Liver (tissue), 9 donors: ENCODE measurements around the gene CHPF2. TPM values are rescaled to one million over a fixed set of nuclear protein-coding genes. Genes with fewer than 3 reads are reported as not detected.

Experiments used
- DNase-seq: peaks from one replicate; pipeline ENCODE4 v3.0.0-alpha.2; 2017; ENCODE audit warnings: low spot score
- H3K27ac ChIP-seq, 2 donors: one replicate each; pipeline ENCODE4 v1.7.0; 2013; ENCODE audit warnings: inconsistent platforms in 2 of 2, low read length in 2 of 2, control low read depth in 1 of 2, low read depth in 1 of 2, mild to moderate bottlenecking in 1 of 2
- H3K27me3 ChIP-seq, 4 donors: one replicate each; pipeline versions ENCODE4 v1.6.1 to v1.7.0; 2013; ENCODE audit warnings: low read length in 3 of 4, inconsistent platforms in 1 of 4, mild to moderate bottlenecking in 1 of 4, moderate library complexity in 1 of 4; ENCODE audit not compliant: control insufficient read depth in 4 of 4, insufficient read depth in 4 of 4
- H3K36me3 ChIP-seq, 4 donors: one replicate each; pipeline versions ENCODE4 v1.6.1 to v1.7.0; 2013; ENCODE audit warnings: low read length in 3 of 4, mild to moderate bottlenecking in 3 of 4, low read depth in 1 of 4, moderate library complexity in 1 of 4; ENCODE audit not compliant: control insufficient read depth in 4 of 4, insufficient read depth in 3 of 4
- H3K4me1 ChIP-seq, 4 donors: one replicate each; pipeline versions ENCODE4 v1.6.1 to v1.7.0; 2013; ENCODE audit warnings: low read length in 3 of 4, mild to moderate bottlenecking in 3 of 4, moderate library complexity in 1 of 4; ENCODE audit not compliant: control insufficient read depth in 4 of 4, insufficient read depth in 4 of 4
- H3K4me3 ChIP-seq, 3 donors: one replicate each; pipeline versions ENCODE4 v1.6.1 to v1.7.0; 2013; ENCODE audit warnings: low read length in 3 of 3, control low read depth in 1 of 3, low read depth in 1 of 3, mild to moderate bottlenecking in 1 of 3
- H3K9ac ChIP-seq, 2 donors: one replicate each; pipeline ENCODE4 v1.7.0; 2013; ENCODE audit warnings: low read length in 2 of 2, mild to moderate bottlenecking in 2 of 2, moderate library complexity in 2 of 2, control low read depth in 1 of 2, low read depth in 1 of 2
- H3K9me3 ChIP-seq, 4 donors: one replicate each; pipeline versions ENCODE4 v1.6.1 to v1.7.0; 2013; ENCODE audit warnings: low read length in 3 of 4; ENCODE audit not compliant: control insufficient read depth in 4 of 4
- FOXA1 ChIP-seq: IDR thresholded peaks from 2 replicates; pipeline ENCODE4 v1.6.1; 2016; ENCODE audit warnings: antibody characterized with exemption
- FOXA2 ChIP-seq: IDR thresholded peaks from 2 replicates; pipeline ENCODE4 v1.6.1; 2016; ENCODE audit warnings: antibody characterized with exemption
- GABPA ChIP-seq, 2 donors: IDR thresholded peaks in 1 of 2; conservative IDR thresholded peaks in 1 of 2; 2 replicates each; pipeline ENCODE4 v1.6.1; 2016; ENCODE audit warnings: antibody characterized with exemption in 2 of 2, mild to moderate bottlenecking in 1 of 2, moderate library complexity in 1 of 2
- HNF4A ChIP-seq, 2 donors: conservative IDR thresholded peaks; 2 replicates each; pipeline ENCODE4 v1.6.1; 2016; ENCODE audit warnings: antibody characterized with exemption in 2 of 2, mild to moderate bottlenecking in 2 of 2
- JUND ChIP-seq, 2 donors: IDR thresholded peaks; 2 replicates each; pipeline ENCODE4 v1.6.1; 2016; ENCODE audit warnings: antibody characterized with exemption in 2 of 2
- NR2F2 ChIP-seq: IDR thresholded peaks from 2 replicates; pipeline ENCODE4 v1.6.1; 2016; ENCODE audit warnings: antibody characterized with exemption
- RXRA ChIP-seq, 2 donors: IDR thresholded peaks; 2 replicates each; pipeline ENCODE4 v1.6.1; 2017 to 2018; ENCODE audit warnings: antibody characterized with exemption in 2 of 2, mild to moderate bottlenecking in 1 of 2
- YY1 ChIP-seq: IDR thresholded peaks from 2 replicates; pipeline ENCODE4 v1.6.1; 2016; ENCODE audit warnings: antibody characterized with exemption, mild to moderate bottlenecking
- ZBTB33 ChIP-seq: IDR thresholded peaks from 2 replicates; pipeline ENCODE4 v1.6.1; 2016; ENCODE audit warnings: antibody characterized with exemption
- WGBS: extraction: QIAGEN DNeasy Blood & Tissue Kit; methylation state at CpG from one replicate; pipeline ENCODE4 v1.1.7; 2013; 5-methylcytosine and 5-hydroxymethylcytosine counted together
- polyA plus RNA-seq, 2 donors: library from polyadenylated mRNA; stranded (reverse) in 1 of 2; unstranded in 1 of 2; fragments of 200-250 nt in 1 of 2; fragments of >200 nt in 1 of 2; fragmentation: Nextera tagmentation in 1 of 2; extraction: Ambion mirVana in 1 of 2; gene quantifications; one replicate each; pipeline versions ENCODE4 v1.2.1 to v1.2.3, GENCODE V29; 2013 to 2015
- total RNA-seq, 2 donors: library from RNA; depleted of rRNA; stranded (reverse); fragments of >200 nt; gene quantifications; one replicate each; pipeline ENCODE4 v1.2.3, GENCODE V29; 2014
- TF ChIP-seq, protein P1 (sequence below): fragments of 150-350 bp; IDR thresholded peaks from 2 replicates; pipeline ENCODE4 v1.5.1; 2017; ENCODE audit warnings: improper control_type of control experiment, low read depth, low read length; ENCODE audit not compliant: missing input control
- donor health status: healthy.
- donor health status: healthy.
- donor health status: healthy.
- donor health status: healthy.
- donor health status: healthy.

The CHPF2 gene
- total and polyA plus RNA-seq, 4 donors, result 4.1 to 19.7 (median 18.1) TPM

- WGBS, result 84% methylated on average over 22 of the region's 22 CpGs
- Histone ChIP-seq H3K27ac (no peak overlapping the region), H3K36me3 (no peaks in the 10 kb centered on the region), H3K4me1 (no peaks in the 10 kb centered on the region), H3K4me3 (no peak overlapping the region), H3K9ac (no peak overlapping the region), H3K27me3 (no peaks in the 10 kb centered on the region), H3K9me3 (no peaks in the 10 kb centered on the region)
- TF ChIP-seq HNF4A (conservative IDR thresholded peaks at IDR 0.05), result no peak
- no peak for TF ChIP-seq FOXA1
- no peak for TF ChIP-seq FOXA2
- no peak for TF ChIP-seq ZBTB33
- TF ChIP-seq RXRA (IDR thresholded peaks at IDR 0.05), result no peak
- TF ChIP-seq, protein P1, sequence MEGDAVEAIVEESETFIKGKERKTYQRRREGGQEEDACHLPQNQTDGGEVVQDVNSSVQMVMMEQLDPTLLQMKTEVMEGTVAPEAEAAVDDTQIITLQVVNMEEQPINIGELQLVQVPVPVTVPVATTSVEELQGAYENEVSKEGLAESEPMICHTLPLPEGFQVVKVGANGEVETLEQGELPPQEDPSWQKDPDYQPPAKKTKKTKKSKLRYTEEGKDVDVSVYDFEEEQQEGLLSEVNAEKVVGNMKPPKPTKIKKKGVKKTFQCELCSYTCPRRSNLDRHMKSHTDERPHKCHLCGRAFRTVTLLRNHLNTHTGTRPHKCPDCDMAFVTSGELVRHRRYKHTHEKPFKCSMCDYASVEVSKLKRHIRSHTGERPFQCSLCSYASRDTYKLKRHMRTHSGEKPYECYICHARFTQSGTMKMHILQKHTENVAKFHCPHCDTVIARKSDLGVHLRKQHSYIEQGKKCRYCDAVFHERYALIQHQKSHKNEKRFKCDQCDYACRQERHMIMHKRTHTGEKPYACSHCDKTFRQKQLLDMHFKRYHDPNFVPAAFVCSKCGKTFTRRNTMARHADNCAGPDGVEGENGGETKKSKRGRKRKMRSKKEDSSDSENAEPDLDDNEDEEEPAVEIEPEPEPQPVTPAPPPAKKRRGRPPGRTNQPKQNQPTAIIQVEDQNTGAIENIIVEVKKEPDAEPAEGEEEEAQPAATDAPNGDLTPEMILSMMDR, result no peak
- no peak for TF ChIP-seq GABPA (IDR thresholded peaks at IDR 0.05 in 1 of 2, conservative IDR thresholded peaks at IDR 0.05 in 1 of 2)
- no peak for DNase-seq
These were observed 44.7 kb upstream of the CHPF2 start for GRCh38 chr7:151187409-151188251.

GRCh38 chr7:151188252-151188542, 44.1 kb upstream of the CHPF2 start:
- no peak for TF ChIP-seq GABPA (IDR thresholded peaks at IDR 0.05 in 1 of 2, conservative IDR thresholded peaks at IDR 0.05 in 1 of 2)
- H3K36me3 ChIP-seq, result no peaks in the 10 kb centered on the region
- no peaks in the 10 kb centered on the region for H3K27me3 ChIP-seq
- WGBS, result 63% methylated on average over 5 of the region's 5 CpGs
- no peaks in the 10 kb centered on the region for H3K4me1 ChIP-seq
- H3K9ac ChIP-seq, result no peak overlapping the region
- H3K27ac ChIP-seq, result no peak overlapping the region
- no peak for DNase-seq
- no peak overlapping the region for H3K4me3 ChIP-seq
- H3K9me3 ChIP-seq, result no peaks in the 10 kb centered on the region

GRCh38 chr7:151189038-151189437, 43.2 kb upstream of the CHPF2 start:
- no peak for TF ChIP-seq JUND (IDR thresholded peaks at IDR 0.05)
- TF ChIP-seq YY1, result no peak
- TF ChIP-seq NR2F2, result no peak
- TF ChIP-seq RXRA (IDR thresholded peaks at IDR 0.05), result no peak
- TF ChIP-seq GABPA (IDR thresholded peaks at IDR 0.05 in 1 of 2, conservative IDR thresholded peaks at IDR 0.05 in 1 of 2), result no peak
- H3K27me3 ChIP-seq, result no peaks in the 10 kb centered on the region
- no peak overlapping the region for H3K9ac ChIP-seq
- H3K36me3 ChIP-seq, result no peaks in the 10 kb centered on the region
- no peak overlapping the region for H3K4me3 ChIP-seq
- no peak overlapping the region for H3K27ac ChIP-seq
- DNase-seq, result no peak
- H3K9me3 ChIP-seq, result no peaks in the 10 kb centered on the region
- H3K4me1 ChIP-seq, result no peaks in the 10 kb centered on the region
- 77% methylated on average over 4 of the region's 4 CpGs for WGBS
